GM23338 (cell line): ENCODE data around the gene ST3GAL4. TPM values are rescaled to one million over a fixed set of nuclear protein-coding genes. Genes with fewer than 3 reads are reported as not detected.
"Not testable (repeated sequence)": the region's sequence is repeated elsewhere in the genome, so short reads cannot be mapped to it uniquely, and the experiment has no call there.

ENCODE experiments used
- ATAC-seq: fragments of 200-7000 bp; cut with Tn5 transposase; 3 replicates; pipeline ENCODE4 v1.9.1; 2020
- DNase-seq: peaks from one replicate; pipeline ENCODE4 v3.0.0-alpha.2; 2015; ENCODE audit warnings: low spot score
- H2AFZ ChIP-seq: fragments of 200-600 bp; sonication (generic); 2 replicates; pipeline ENCODE4 v1.8.0; 2016; ENCODE audit warnings: antibody characterized with exemption, mild to moderate bottlenecking, moderate library complexity
- H3F3A ChIP-seq: fragments of 200-600 bp; sonication (generic); replicated peaks from 2 replicates; pipeline ENCODE4 v1.8.0; 2017; ENCODE audit warnings: antibody characterized with exemption, mixed run types, low read depth
- H3K27ac ChIP-seq: fragments of 200-600 bp; sonication (generic); 2 replicates; pipeline ENCODE4 v1.6.1; 2016; ENCODE audit warnings: low read depth
- H3K27me3 ChIP-seq: fragments of 200-600 bp; sonication (generic); 2 replicates; pipeline ENCODE4 v1.8.0; 2016; ENCODE audit warnings: mild to moderate bottlenecking, mixed run types, moderate library complexity; ENCODE audit not compliant: insufficient read depth
- H3K36me3 ChIP-seq: fragments of 200-600 bp; sonication (generic); 2 replicates; pipeline ENCODE4 v1.8.0; 2016; ENCODE audit warnings: mild to moderate bottlenecking; ENCODE audit not compliant: insufficient read depth
- H3K4me1 ChIP-seq: fragments of 200-600 bp; sonication (generic); 2 replicates; pipeline ENCODE4 v1.8.0; 2016; ENCODE audit warnings: mild to moderate bottlenecking, moderate library complexity; ENCODE audit not compliant: insufficient read depth
- H3K4me2 ChIP-seq: fragments of 200-600 bp; sonication (generic); 2 replicates; pipeline ENCODE4 v1.7.1; 2017; ENCODE audit warnings: mixed run types
- H3K4me3 ChIP-seq: fragments of 200-600 bp; sonication (generic); 2 replicates; pipeline ENCODE4 v1.6.1; 2016; ENCODE audit warnings: mixed run types
- H3K79me2 ChIP-seq: fragments of 200-600 bp; sonication (generic); replicated peaks from 2 replicates; pipeline ENCODE4 v1.8.0; 2017; ENCODE audit warnings: mild to moderate bottlenecking; ENCODE audit not compliant: insufficient read depth
- H3K9me2 ChIP-seq: fragments of 200-600 bp; sonication (generic); 2 replicates; pipeline ENCODE4 v1.8.0; 2017; ENCODE audit not compliant: insufficient read depth
- H4K20me1 ChIP-seq: fragments of 200-600 bp; sonication (generic); replicated peaks from 2 replicates; pipeline ENCODE4 v1.8.0; 2017; ENCODE audit warnings: mild to moderate bottlenecking; ENCODE audit not compliant: insufficient read depth
- H3K27ac Mint-ChIP-seq: 2 replicates; pipeline ENCODE4 v1.8.0; 2020; ENCODE audit warnings: inconsistent platforms, mild to moderate bottlenecking, moderate library complexity, mixed read lengths
- H3K27me3 Mint-ChIP-seq: 3 replicates; pipeline ENCODE4 v1.8.0; 2022; ENCODE audit warnings: low read depth, mild to moderate bottlenecking, moderate library complexity, mixed read lengths, inconsistent platforms; ENCODE audit not compliant: insufficient read depth, poor library complexity
- H3K36me3 Mint-ChIP-seq: 3 replicates; pipeline ENCODE4 v1.8.0; 2021; ENCODE audit warnings: low read depth, mild to moderate bottlenecking, inconsistent platforms, moderate library complexity, mixed read lengths
- H3K4me1 Mint-ChIP-seq: 3 replicates; pipeline ENCODE4 v1.8.0; 2020; ENCODE audit warnings: mild to moderate bottlenecking, inconsistent platforms, mixed read lengths
- H3K4me3 Mint-ChIP-seq: 3 replicates; pipeline ENCODE4 v1.8.0; 2021; ENCODE audit warnings: moderate library complexity, mild to moderate bottlenecking, inconsistent platforms, mixed read lengths
- H3K9me3 Mint-ChIP-seq: 3 replicates; pipeline ENCODE4 v1.8.0; 2020; ENCODE audit warnings: moderate library complexity, mild to moderate bottlenecking, inconsistent platforms, mixed read lengths
- CREB1 ChIP-seq: fragments of 250-450 bp; sonication (Bioruptor Pico); IDR thresholded peaks from 2 replicates; pipeline ENCODE4 v1.5.0; 2020; ENCODE audit warnings: low read depth, mild to moderate bottlenecking, moderate library complexity
- CTCF ChIP-seq, 2 experiments: fragments of 200-600 bp in 1 of 2; sonication (generic) in 1 of 2; conservative IDR thresholded peaks; 2 replicates each; pipeline versions ENCODE4 v1.5.1 to v1.6.1; 2016 to 2017; ENCODE audit warnings: antibody characterized with exemption in 2 of 2, low read depth in 2 of 2, mild to moderate bottlenecking in 2 of 2, moderate library complexity in 1 of 2
- EZH2phosphoT487 ChIP-seq: fragments of 200-600 bp; sonication (generic); IDR thresholded peaks from one replicate; pipeline ENCODE4 v1.8.1; 2018; ENCODE audit warnings: antibody characterized with exemption; ENCODE audit not compliant: unreplicated experiment
- JUNB ChIP-seq: IDR thresholded peaks from one replicate; pipeline ENCODE4 v1.6.1; 2016; ENCODE audit warnings: antibody characterized with exemption; ENCODE audit not compliant: unreplicated experiment
- NANOG ChIP-seq: IDR thresholded peaks from 2 replicates; pipeline ENCODE4 v1.6.1; 2016; ENCODE audit warnings: antibody characterized with exemption, borderline replicate concordance
- POLR2AphosphoS5 ChIP-seq: IDR thresholded peaks from 2 replicates; pipeline ENCODE4 v1.6.1; 2016; ENCODE audit warnings: antibody characterized with exemption, low read depth
- ZNF114 ChIP-seq: fragments of 250-450 bp; sonication (Bioruptor Pico); IDR thresholded peaks from 2 replicates; pipeline ENCODE4 v1.5.0; 2020; ENCODE audit warnings: mild to moderate bottlenecking, moderate library complexity
- ZNF331 ChIP-seq: fragments of 250-450 bp; sonication (Bioruptor Pico); IDR thresholded peaks from 2 replicates; pipeline ENCODE4 v1.5.0; 2020; ENCODE audit warnings: low read depth, mild to moderate bottlenecking, moderate library complexity
- polyA plus RNA-seq: library from polyadenylated mRNA; unstranded; fragments of >200 nt; fragmentation: Nextera tagmentation; extraction: Ambion mirVana; gene quantifications from 2 replicates; pipeline ENCODE4 v1.2.1, GENCODE V29; 2016
- total RNA-seq: library from RNA; depleted of rRNA; stranded (reverse); fragments of >200 nt; shearing (Covaris generic); gene quantifications from 2 replicates; pipeline ENCODE4 v1.2.3, GENCODE V29; 2014
- TF ChIP-seq, protein P1 (sequence below): IDR thresholded peaks from one replicate; pipeline ENCODE4 v1.6.1; 2018; ENCODE audit warnings: antibody characterized with exemption; ENCODE audit not compliant: unreplicated experiment
- TF ChIP-seq, protein P2 (sequence below): IDR thresholded peaks from 2 replicates; pipeline ENCODE4 v1.6.1; 2016; ENCODE audit warnings: antibody characterized with exemption

Gene ST3GAL4
- total and polyA plus RNA-seq, 2 experiments from 2014 or later = 10.1 to 28.0 TPM

DNA sequence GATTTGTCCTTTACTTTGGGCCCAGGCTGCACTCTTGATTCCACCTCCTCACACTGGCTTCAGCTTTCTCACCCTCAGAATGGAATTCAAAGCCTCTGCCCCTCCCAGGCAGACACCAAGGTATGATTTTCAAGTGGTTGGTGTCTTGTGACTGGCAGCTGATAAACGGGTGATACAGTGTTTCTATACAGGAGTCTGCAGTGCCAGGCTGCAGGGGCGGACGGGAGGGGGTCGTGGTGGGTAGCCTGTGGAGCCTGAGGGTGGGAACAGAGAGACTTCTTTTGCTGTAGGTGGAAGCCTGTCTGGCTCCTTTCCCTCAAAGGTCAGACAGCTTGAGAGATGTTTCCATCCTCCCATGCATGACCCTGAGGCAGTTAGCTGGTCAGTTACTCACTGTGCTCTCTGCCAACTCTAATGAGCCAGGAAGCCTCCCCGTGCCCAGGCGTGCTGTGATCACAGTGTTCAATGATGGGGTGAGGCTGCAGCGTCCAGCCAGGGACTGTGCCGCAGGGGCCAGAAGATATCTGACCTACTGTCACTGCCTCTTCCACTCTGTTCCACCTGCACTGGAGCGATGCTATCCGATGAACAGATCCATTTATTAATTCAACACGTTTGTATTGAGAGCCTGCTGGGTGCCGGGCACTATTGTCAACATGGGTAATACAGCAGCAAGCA, 18.0 kb downstream of the ST3GAL4 start:
- H3K36me3 Mint-ChIP-seq, H3K36me3 ChIP-seq, DNase-seq, ATAC-seq, H3F3A ChIP-seq, H2AFZ ChIP-seq, H3K4me3 Mint-ChIP-seq, H3K27ac Mint-ChIP-seq, H3K9me2 ChIP-seq, H3K27me3 Mint-ChIP-seq, H3K27me3 ChIP-seq, H3K27ac ChIP-seq, H3K9me3 Mint-ChIP-seq, H3K4me2 ChIP-seq, H3K4me3 ChIP-seq: not testable (repeated sequence)
- H3K79me2 ChIP-seq = peaks cover 62% of the 10 kb centered on the region
- peaks cover 22% of the 10 kb centered on the region for H3K4me1 Mint-ChIP-seq
- H4K20me1 ChIP-seq = peaks cover 13% of the 10 kb centered on the region
- peaks cover 17% of the 10 kb centered on the region; the same call in 1 of the 2 replicates for H3K4me1 ChIP-seq

- H3K4me3 Mint-ChIP-seq, H3K27me3 Mint-ChIP-seq, H3K36me3 Mint-ChIP-seq: not testable (repeated sequence)
Observed at GRCh38 chr11:126374562-126375300, 19.2 kb downstream of the ST3GAL4 start.

GRCh38 chr11:126375726-126376125, 20.2 kb downstream of the ST3GAL4 start:
- Histone ChIP-seq H3K27ac (no peak overlapping the region), H3F3A (no peaks in the 10 kb centered on the region), H4K20me1 (peaks cover 16% of the 10 kb centered on the region), H2AFZ (no peak overlapping the region), H3K27me3 (no peaks in the 10 kb centered on the region), H3K4me2 (no peak overlapping the region), H3K36me3 (no peaks in the 10 kb centered on the region), H3K4me3 (no peak overlapping the region), H3K9me2 (no peaks in the 10 kb centered on the region), H3K4me1 (0 out of 2 replicates have a peak, but pooled peaks cover 4% of the 10 kb centered on the region), H3K79me2 (peaks cover 59% of the 10 kb centered on the region)
- H3K36me3 Mint-ChIP-seq = no peaks in the 10 kb centered on the region
- H3K9me3 Mint-ChIP-seq = no peaks in the 10 kb centered on the region
- no peak overlapping the region for H3K27ac Mint-ChIP-seq
- H3K27me3 Mint-ChIP-seq = peaks cover 5% of the 10 kb centered on the region
- H3K4me3 Mint-ChIP-seq = no peak overlapping the region
- peaks cover 8% of the 10 kb centered on the region for H3K4me1 Mint-ChIP-seq
- DNase-seq = no peak
- ATAC-seq = no peak
- no peak for TF ChIP-seq EZH2phosphoT487
- TF ChIP-seq JUNB = no peak
- no peak for TF ChIP-seq ZNF331 (CRISPR knock-in tag)
- TF ChIP-seq ZNF114 (CRISPR knock-in tag) = no peak
- TF ChIP-seq CREB1 (CRISPR knock-in tag) = no peak
- TF ChIP-seq, protein P1, sequence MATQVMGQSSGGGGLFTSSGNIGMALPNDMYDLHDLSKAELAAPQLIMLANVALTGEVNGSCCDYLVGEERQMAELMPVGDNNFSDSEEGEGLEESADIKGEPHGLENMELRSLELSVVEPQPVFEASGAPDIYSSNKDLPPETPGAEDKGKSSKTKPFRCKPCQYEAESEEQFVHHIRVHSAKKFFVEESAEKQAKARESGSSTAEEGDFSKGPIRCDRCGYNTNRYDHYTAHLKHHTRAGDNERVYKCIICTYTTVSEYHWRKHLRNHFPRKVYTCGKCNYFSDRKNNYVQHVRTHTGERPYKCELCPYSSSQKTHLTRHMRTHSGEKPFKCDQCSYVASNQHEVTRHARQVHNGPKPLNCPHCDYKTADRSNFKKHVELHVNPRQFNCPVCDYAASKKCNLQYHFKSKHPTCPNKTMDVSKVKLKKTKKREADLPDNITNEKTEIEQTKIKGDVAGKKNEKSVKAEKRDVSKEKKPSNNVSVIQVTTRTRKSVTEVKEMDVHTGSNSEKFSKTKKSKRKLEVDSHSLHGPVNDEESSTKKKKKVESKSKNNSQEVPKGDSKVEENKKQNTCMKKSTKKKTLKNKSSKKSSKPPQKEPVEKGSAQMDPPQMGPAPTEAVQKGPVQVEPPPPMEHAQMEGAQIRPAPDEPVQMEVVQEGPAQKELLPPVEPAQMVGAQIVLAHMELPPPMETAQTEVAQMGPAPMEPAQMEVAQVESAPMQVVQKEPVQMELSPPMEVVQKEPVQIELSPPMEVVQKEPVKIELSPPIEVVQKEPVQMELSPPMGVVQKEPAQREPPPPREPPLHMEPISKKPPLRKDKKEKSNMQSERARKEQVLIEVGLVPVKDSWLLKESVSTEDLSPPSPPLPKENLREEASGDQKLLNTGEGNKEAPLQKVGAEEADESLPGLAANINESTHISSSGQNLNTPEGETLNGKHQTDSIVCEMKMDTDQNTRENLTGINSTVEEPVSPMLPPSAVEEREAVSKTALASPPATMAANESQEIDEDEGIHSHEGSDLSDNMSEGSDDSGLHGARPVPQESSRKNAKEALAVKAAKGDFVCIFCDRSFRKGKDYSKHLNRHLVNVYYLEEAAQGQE = no peak
- TF ChIP-seq NANOG = no peak
- no peak for TF ChIP-seq CTCF (conservative IDR thresholded peaks at IDR 0.05; ENCODE audit: low read depth in 2 of 2)
- no peak for TF ChIP-seq POLR2AphosphoS5
- TF ChIP-seq, protein P2, sequence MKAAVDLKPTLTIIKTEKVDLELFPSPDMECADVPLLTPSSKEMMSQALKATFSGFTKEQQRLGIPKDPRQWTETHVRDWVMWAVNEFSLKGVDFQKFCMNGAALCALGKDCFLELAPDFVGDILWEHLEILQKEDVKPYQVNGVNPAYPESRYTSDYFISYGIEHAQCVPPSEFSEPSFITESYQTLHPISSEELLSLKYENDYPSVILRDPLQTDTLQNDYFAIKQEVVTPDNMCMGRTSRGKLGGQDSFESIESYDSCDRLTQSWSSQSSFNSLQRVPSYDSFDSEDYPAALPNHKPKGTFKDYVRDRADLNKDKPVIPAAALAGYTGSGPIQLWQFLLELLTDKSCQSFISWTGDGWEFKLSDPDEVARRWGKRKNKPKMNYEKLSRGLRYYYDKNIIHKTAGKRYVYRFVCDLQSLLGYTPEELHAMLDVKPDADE = no peak

More at GRCh38 chr11:126374562-126375300, 19.2 kb downstream of the ST3GAL4 start:
- H3K4me1 ChIP-seq, DNase-seq, H2AFZ ChIP-seq, H3K9me2 ChIP-seq, H3K27ac ChIP-seq, H3K27ac Mint-ChIP-seq, H3K27me3 ChIP-seq, H3K4me3 ChIP-seq, H3K4me2 ChIP-seq, H3K36me3 ChIP-seq, H3K9me3 Mint-ChIP-seq, H3F3A ChIP-seq: not testable (repeated sequence)
- H4K20me1 ChIP-seq = peaks cover 13% of the 10 kb centered on the region
- peaks cover 13% of the 10 kb centered on the region for H3K4me1 Mint-ChIP-seq
- peak; percentile 28; the same call in 2 of the 3 replicates for ATAC-seq
- peaks cover 64% of the 10 kb centered on the region for H3K79me2 ChIP-seq
